Ishikawa (cell line): ENCODE measurements around the gene RNLS.

Source experiments
- CEBPB ChIP-seq: IDR thresholded peaks from 2 replicates; pipeline ENCODE4 v1.6.1; 2012
- CREB1 ChIP-seq: IDR thresholded peaks from 2 replicates; pipeline ENCODE4 v1.6.1; 2012; ENCODE audit warnings: low read depth
- EGR1 ChIP-seq: IDR thresholded peaks from 2 replicates; pipeline ENCODE4 v1.6.1; 2012
- EP300 ChIP-seq: IDR thresholded peaks from 2 replicates; pipeline ENCODE4 v1.6.1; 2012; ENCODE audit warnings: borderline replicate concordance
- FOXM1 ChIP-seq: IDR thresholded peaks from 2 replicates; pipeline ENCODE4 v1.6.1; 2012; ENCODE audit warnings: low read depth, borderline replicate concordance
- MAX ChIP-seq: IDR thresholded peaks from 2 replicates; pipeline ENCODE4 v1.6.1; 2012
- NFIC ChIP-seq: IDR thresholded peaks from 2 replicates; pipeline ENCODE4 v1.6.1; 2012
- RAD21 ChIP-seq: IDR thresholded peaks from 2 replicates; pipeline ENCODE4 v1.6.1; 2012; ENCODE audit warnings: low read depth
- TAF1 ChIP-seq: IDR thresholded peaks from 2 replicates; pipeline ENCODE4 v1.6.1; 2012; ENCODE audit warnings: low read depth, mild to moderate bottlenecking
- TCF12 ChIP-seq: IDR thresholded peaks from 2 replicates; pipeline ENCODE4 v1.6.1; 2012; ENCODE audit warnings: low read depth
- TEAD4 ChIP-seq: IDR thresholded peaks from 2 replicates; pipeline ENCODE4 v1.6.1; 2012
- USF1 ChIP-seq: IDR thresholded peaks from 2 replicates; pipeline ENCODE4 v1.6.1; 2012
- YY1 ChIP-seq: IDR thresholded peaks from 2 replicates; pipeline ENCODE4 v1.6.1; 2012; ENCODE audit warnings: low read depth
- ZBTB7A ChIP-seq: IDR thresholded peaks from 2 replicates; pipeline ENCODE4 v1.6.1; 2012; ENCODE audit warnings: low read depth
- TF ChIP-seq, protein P1 (sequence below): IDR thresholded peaks from 2 replicates; pipeline ENCODE4 v1.6.1; 2012; ENCODE audit warnings: low read depth, mild to moderate bottlenecking

The RNLS gene

DNA sequence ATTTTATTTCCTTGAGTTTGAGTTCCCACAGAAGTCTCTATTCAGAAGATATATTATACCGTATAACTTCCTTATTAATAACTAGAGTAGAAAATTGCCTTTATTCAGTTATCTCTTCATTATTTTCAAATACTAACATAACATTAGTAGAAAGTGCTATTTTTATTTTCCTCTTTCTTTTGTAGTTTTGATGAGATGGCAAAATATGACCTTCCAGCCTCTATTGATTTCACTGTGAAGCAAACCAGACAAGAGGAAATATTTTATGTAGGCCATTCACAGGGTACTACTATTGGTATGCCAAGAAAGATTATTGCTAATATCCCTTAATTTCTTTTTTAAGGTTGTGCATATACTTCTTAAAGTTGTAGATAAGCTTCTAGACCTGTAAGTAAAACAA is 11.4 kb upstream of the RNLS start:
- TF ChIP-seq CREB1 (no peak), MAX (no peak), RAD21 (no peak), EP300 (no peak), TCF12 (no peak)

GRCh38 chr10:88592906-88593305 is 9.8 kb upstream of the RNLS start:
- TF ChIP-seq, protein P1, sequence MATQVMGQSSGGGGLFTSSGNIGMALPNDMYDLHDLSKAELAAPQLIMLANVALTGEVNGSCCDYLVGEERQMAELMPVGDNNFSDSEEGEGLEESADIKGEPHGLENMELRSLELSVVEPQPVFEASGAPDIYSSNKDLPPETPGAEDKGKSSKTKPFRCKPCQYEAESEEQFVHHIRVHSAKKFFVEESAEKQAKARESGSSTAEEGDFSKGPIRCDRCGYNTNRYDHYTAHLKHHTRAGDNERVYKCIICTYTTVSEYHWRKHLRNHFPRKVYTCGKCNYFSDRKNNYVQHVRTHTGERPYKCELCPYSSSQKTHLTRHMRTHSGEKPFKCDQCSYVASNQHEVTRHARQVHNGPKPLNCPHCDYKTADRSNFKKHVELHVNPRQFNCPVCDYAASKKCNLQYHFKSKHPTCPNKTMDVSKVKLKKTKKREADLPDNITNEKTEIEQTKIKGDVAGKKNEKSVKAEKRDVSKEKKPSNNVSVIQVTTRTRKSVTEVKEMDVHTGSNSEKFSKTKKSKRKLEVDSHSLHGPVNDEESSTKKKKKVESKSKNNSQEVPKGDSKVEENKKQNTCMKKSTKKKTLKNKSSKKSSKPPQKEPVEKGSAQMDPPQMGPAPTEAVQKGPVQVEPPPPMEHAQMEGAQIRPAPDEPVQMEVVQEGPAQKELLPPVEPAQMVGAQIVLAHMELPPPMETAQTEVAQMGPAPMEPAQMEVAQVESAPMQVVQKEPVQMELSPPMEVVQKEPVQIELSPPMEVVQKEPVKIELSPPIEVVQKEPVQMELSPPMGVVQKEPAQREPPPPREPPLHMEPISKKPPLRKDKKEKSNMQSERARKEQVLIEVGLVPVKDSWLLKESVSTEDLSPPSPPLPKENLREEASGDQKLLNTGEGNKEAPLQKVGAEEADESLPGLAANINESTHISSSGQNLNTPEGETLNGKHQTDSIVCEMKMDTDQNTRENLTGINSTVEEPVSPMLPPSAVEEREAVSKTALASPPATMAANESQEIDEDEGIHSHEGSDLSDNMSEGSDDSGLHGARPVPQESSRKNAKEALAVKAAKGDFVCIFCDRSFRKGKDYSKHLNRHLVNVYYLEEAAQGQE: no peak
- TF ChIP-seq CREB1 (no peak), USF1 (no peak), EP300 (no peak), RAD21 (no peak), FOXM1 (no peak), YY1 (no peak), EGR1 (no peak)

GRCh38 chr10:88592381-88592780 is 9.3 kb upstream of the RNLS start:
- TF ChIP-seq USF1: no peak
- TF ChIP-seq TCF12: no peak
- TF ChIP-seq TEAD4: no peak
- TF ChIP-seq FOXM1: no peak
- no peak for TF ChIP-seq ZBTB7A
- no peak for TF ChIP-seq CEBPB
- TF ChIP-seq CREB1: no peak
- TF ChIP-seq NFIC: no peak

DNA sequence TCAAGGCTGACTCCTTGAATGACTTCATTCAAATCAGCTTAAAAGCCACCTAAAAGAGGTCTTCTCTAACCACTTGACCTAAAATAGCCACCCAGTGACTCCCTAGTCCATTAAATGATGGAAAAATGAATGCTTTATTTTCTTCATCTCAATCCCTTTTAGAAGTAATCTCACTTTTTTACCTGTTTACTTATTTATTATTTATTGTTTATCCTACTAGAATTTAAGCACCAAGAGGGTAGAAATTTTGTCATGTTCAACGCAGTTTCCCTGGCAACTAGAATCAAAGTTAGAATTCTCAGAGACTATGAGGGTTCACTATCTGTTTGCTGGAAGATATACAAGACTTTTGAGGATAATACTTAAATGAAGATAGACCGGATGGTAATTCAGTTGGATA is 3.3 kb upstream of the RNLS start, which contains the start of gene LIPJ:
TSS of gene LIPJ (plus strand) at position 301 of the 400 bp plus-strand sequence. CDS start 3,926 bp downstream, outside the sequence.
- TF ChIP-seq CREB1 (no peak), RAD21 (no peak), TCF12 (no peak), FOXM1 (no peak), NFIC (no peak), TEAD4 (no peak), TAF1 (no peak), EGR1 (no peak), MAX (no peak), YY1 (no peak), EP300 (no peak), ZBTB7A (no peak), USF1 (no peak)
- TF ChIP-seq, protein P1: no peak

GRCh38 chr10:88583584-88583957 is 453 bp upstream of the RNLS start:
- TF ChIP-seq MAX (no peak), EGR1 (no peak)

DNA sequence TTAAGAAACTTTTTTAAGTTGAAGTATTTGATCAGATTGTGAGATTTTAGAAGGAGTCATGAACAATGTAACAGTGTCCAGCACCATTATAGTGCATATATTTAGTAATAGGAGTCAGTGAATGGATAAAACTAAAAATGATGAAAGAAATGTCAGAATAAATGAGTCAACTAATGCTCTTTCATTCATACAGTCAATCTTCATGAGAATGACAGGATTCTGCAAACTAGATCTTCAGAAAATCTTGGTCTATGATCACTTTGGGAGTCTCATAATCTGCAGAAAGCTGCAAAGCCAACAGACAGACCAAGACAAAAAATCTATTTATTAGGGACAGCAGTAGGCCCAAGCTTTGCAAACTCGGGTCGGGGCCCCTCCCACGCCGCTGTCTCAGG is 710 bp downstream of the RNLS start:
- TF ChIP-seq YY1 (no peak), RAD21 (no peak), EP300 (no peak), NFIC (no peak), CEBPB (no peak), TAF1 (no peak)

DNA sequence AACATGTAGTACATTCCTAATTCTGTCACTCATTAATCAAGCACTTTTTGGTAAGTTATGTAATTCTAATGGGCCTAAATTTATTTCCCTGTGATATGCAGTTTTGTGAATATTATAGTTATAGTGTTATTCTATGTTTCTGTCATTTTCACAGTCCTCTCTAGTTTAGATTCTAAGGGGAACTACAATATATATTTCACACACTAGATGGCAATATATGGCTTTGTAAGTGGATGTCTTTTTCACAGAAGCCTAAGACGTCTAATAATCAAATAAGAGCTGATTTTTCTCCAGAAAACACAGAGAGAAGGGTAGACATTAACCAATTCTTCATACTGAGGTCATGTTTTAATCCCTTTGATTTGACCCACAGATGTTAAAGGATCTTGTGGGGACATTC is 18.0 kb downstream of the RNLS start:
- no peak for TF ChIP-seq CREB1
- no peak for TF ChIP-seq USF1
- TF ChIP-seq CEBPB: no peak
- no peak for TF ChIP-seq ZBTB7A
- TF ChIP-seq MAX: no peak
- no peak for TF ChIP-seq NFIC
- no peak for TF ChIP-seq TCF12
- TF ChIP-seq TAF1: no peak
- peak; percentile 73 for TF ChIP-seq RAD21
